ENCODE data around the gene LSM3. TPM values are rescaled to one million over a fixed set of nuclear protein-coding genes. Genes with fewer than 3 reads are reported as not detected.

The LSM3 gene
- total and polyA plus RNA-seq, 9 of the 15 experiments (the other 6 are each of a cell fraction or from before 2014, with no cell fraction given), result 33.8 to 203 (median 61.2) TPM

GRCh38 chr3:14169435-14169834 is 9.2 kb upstream of the LSM3 start (continued):
- TF ChIP-seq DMBX1 (CRISPR knock-in tag; IDR thresholded peaks at IDR 0.05; ENCODE audit: borderline replicate concordance) (no peak), TSC22D4 (tag; IDR thresholded peaks at IDR 0.05) (no peak), CEBPZ (IDR thresholded peaks at IDR 0.05; ENCODE audit: borderline replicate concordance, low read depth, low read length) (no peak)

- TF ChIP-seq ZBED1 (IDR thresholded peaks at IDR 0.05), result no peak
- TF ChIP-seq ZNF589 (CRISPR knock-in tag; IDR thresholded peaks at IDR 0.05; ENCODE audit: low read depth), result 0 out of 2 replicates have a peak, but pooled peaks have one; percentile 27
- no peaks in the 10 kb centered on the region for H3K9me1 ChIP-seq (ENCODE audit: control insufficient read depth, insufficient read depth, low read length)
- H3K27ac ChIP-seq (ENCODE audit: extremely low read depth, low read depth, low read length), result no peak overlapping the region
- H3K36me3 ChIP-seq (ENCODE audit: control insufficient read depth, insufficient read depth, low read length), result peaks cover 79% of the 10 kb centered on the region
- no TSS peak for BruUV-seq (replicated peaks)
- H2AFZ ChIP-seq (ENCODE audit: low read depth, low read length), result no peak overlapping the region
- H3K4me3 ChIP-seq, result no peak overlapping the region
- H3K27me3 ChIP-seq (ENCODE audit: control insufficient read depth in 2 of 2, insufficient read depth in 2 of 2, low read length in 2 of 2), result no peaks in the 10 kb centered on the region
- ChIA-PET CTCF (ENCODE audit: low intra/inter-chr PET ratio) (no interaction called here), POLR2A (interaction anchor here (1.7 kb wide), 1 partner anchor 9 kb away, joined by 8 read pairs; the partner anchor contains the start of genes LSM3 and XPC)
- no peak overlapping the region for H3K9ac ChIP-seq (ENCODE audit: insufficient read depth in 1 of 2, low read depth in 2 of 2, low read length in 2 of 2)
- H3K9me3 ChIP-seq (replicated peaks; ENCODE audit: control insufficient read depth, insufficient read depth, low read depth, low read length), result no peaks in the 10 kb centered on the region
- FAIRE-seq (no peak), ATAC-seq (no peak), DNase-seq (ENCODE audit: extremely low read depth in 1 of 4, low spot score in 3 of 4) (no peak)
- H4K20me1 ChIP-seq (replicated peaks; ENCODE audit: control insufficient read depth, insufficient read depth, low read length), result no peaks in the 10 kb centered on the region
- intact Hi-C loops (cut with micrococcal nuclease) (no loop called here), in situ Hi-C loops (cut with MboI) (no loop called here)
- H3K79me2 ChIP-seq (ENCODE audit: control insufficient read depth, insufficient read depth, low read length), result peaks cover 14% of the 10 kb centered on the region
- peaks cover under 1 to 3% of the 10 kb centered on the region in 2 experiments; a peak in 4 of 5 replicates for H3K4me1 ChIP-seq (replicated peaks in 1 of 2; ENCODE audit: control insufficient read depth in 2 of 2, insufficient read depth in 2 of 2, low read length in 2 of 2)
- no peak overlapping the region for H3K4me2 ChIP-seq (ENCODE audit: insufficient read depth, low read length)
Observed at GRCh38 chr3:14169871-14170270, 8.7 kb upstream of the LSM3 start.

All from K562 (cell line).